Measurements from ENCODE around the gene CACNB4.

DNA sequence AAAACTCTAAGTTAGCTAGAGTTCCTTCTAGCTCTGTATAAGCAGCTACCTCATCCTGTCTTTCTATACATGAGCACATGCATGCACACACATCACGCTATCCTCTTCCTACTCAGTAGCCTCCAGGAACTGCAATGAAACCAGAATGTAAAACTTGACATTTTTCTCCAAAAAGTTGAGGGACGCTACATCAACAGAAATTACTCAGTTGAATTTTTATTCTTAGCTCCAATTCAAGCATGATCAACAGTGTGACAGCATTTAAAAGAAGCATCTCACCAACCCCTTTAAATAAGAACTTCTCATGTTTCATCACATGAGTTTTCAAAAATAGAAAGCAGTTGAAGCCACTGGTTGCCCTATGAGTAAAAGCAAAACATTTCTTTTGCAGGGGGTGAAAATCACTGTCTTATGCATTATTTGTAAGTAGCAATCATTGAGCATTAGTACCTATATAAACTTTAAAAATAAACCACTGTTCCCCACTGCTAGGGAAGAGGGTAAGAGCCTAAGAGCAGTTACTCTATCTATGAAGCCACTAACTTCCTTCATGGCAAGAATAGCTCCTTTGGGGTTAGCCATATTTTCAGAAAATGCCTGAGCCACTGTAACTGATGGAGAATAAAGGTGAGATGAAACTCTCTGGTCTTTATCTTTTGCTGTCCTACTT, 192.7 kb downstream of the CACNB4 start:
- TF ChIP-seq REST (IDR thresholded peaks at IDR 0.05; ENCODE audit: borderline replicate concordance) (no peak), POLR2AphosphoS5 (IDR thresholded peaks at IDR 0.05) (no peak), MXI1 (conservative IDR thresholded peaks at IDR 0.05; ENCODE audit: poor library complexity, severe bottlenecking) (no peak), EZH2 (IDR thresholded peaks at IDR 0.05; ENCODE audit: borderline replicate concordance, insufficient read depth, low read length, poor library complexity, severe bottlenecking) (no peak), RAD21 (conservative IDR thresholded peaks at IDR 0.05) (no peak), TAF1 (IDR thresholded peaks at IDR 0.05; ENCODE audit: low read depth) (no peak)
- TF ChIP-seq, protein P1, sequence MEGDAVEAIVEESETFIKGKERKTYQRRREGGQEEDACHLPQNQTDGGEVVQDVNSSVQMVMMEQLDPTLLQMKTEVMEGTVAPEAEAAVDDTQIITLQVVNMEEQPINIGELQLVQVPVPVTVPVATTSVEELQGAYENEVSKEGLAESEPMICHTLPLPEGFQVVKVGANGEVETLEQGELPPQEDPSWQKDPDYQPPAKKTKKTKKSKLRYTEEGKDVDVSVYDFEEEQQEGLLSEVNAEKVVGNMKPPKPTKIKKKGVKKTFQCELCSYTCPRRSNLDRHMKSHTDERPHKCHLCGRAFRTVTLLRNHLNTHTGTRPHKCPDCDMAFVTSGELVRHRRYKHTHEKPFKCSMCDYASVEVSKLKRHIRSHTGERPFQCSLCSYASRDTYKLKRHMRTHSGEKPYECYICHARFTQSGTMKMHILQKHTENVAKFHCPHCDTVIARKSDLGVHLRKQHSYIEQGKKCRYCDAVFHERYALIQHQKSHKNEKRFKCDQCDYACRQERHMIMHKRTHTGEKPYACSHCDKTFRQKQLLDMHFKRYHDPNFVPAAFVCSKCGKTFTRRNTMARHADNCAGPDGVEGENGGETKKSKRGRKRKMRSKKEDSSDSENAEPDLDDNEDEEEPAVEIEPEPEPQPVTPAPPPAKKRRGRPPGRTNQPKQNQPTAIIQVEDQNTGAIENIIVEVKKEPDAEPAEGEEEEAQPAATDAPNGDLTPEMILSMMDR (IDR thresholded peaks at IDR 0.05; ENCODE audit: poor library complexity, severe bottlenecking), result no peak
